HG03469 (cell line): ENCODE data around the gene VPS25.
"Not testable (repeated sequence)": the region's sequence is repeated elsewhere in the genome, so short reads cannot be mapped to it uniquely, and the experiment has no call there.

Experiments used
- ATAC-seq: cut with Tn5 transposase; IDR thresholded peaks from one replicate; pipeline ENCODE4 v1.9.1; 2021; ENCODE audit warnings: mild to moderate bottlenecking, moderate library complexity, moderate number of reproducible peaks; ENCODE audit not compliant: unreplicated experiment

The VPS25 gene

DNA sequence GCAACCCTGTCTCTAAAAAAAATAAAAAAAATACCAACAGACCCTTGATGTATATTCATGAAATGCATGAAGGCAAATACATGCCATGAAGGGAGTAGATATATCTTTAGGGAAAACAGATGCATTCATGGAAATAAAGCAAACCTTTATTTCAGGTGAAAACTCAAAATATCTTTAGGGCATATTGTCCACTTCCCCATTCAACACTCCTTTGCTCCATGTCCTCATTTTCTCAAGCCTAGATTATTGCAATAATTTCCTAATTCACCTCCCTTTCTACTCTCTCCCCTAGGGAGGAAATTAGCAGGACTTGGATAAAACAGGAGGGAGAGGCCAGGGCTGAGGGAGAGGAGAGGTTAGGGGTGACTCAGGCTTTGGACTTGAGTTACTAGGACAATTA is 5.7 kb upstream of the VPS25 start:
- no peak for ATAC-seq

GRCh38 chr17:42768006-42768405 is 5.2 kb upstream of the VPS25 start:
- ATAC-seq = not testable (repeated sequence)

GRCh38 chr17:42769964-42770363 is 3.3 kb upstream of the VPS25 start:
- not testable (repeated sequence) for ATAC-seq

GRCh38 chr17:42772945-42773289 is 332 bp upstream of the VPS25 start:
- no peak for ATAC-seq

DNA sequence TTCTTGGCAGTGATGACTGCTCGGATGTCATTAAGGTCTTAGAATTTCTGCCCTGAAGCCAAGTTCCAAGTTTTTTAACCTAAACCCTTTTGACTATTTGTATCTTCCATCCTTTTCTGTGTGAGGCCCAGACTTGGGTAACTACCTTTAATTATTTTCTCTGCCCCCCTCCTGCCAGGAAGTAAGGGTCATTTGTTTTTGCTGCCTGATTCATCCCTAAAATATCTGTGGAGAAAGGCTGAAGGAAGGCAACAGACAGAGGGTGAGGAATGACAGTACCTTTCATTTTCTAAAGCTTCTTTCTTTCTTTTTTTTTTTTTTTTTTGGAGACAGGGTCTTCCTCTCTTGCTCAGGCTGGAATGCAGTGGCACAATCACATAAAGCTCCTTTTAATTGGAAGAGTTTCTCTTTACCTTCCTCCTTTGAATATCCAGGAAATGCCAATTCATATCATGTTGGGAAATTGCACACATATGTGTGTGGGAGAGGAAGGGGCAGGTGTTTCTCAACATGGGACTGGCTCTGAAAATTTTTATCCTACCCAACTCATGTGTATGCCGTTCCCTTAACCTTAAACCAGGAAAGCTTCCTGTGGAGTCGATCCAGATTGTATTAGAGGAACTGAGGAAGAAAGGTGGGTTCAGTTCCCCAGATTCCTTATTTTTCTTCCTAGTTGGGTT is 957 bp downstream of the VPS25 start:
- ATAC-seq = no peak

DNA sequence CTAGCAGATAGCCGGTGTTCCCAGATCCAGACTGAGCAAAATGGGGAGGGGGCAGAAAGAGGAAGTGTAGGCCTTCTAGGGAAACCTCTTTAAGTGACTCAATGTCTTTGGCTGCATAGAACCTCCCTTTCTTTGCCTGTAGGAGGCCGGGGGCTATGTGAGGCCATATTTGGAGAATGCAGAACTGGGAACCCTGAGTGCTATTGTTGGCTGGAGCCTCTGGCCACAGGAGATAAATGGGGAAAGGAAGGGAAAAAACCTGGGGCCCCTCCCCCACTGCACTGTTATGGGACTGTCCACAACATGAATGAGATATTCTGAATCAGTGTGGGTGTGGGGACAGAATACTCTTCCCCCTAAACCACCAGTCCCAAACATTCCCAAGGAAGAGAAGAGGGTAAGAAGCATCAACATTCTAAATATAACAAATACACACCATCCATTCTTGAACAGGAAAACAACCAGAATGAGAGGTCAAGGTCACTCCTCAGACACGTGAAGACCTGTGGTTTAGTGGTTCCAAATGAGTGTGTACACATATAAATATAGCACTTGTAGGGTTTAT is 2.4 kb downstream of the VPS25 start:
- ATAC-seq = no peak

GRCh38 chr17:42778570-42778969 is 5.3 kb downstream of the VPS25 start:
- ATAC-seq = no peak

GRCh38 chr17:42779304-42779935 is 6.2 kb downstream of the VPS25 start:
- no peak for ATAC-seq

DNA sequence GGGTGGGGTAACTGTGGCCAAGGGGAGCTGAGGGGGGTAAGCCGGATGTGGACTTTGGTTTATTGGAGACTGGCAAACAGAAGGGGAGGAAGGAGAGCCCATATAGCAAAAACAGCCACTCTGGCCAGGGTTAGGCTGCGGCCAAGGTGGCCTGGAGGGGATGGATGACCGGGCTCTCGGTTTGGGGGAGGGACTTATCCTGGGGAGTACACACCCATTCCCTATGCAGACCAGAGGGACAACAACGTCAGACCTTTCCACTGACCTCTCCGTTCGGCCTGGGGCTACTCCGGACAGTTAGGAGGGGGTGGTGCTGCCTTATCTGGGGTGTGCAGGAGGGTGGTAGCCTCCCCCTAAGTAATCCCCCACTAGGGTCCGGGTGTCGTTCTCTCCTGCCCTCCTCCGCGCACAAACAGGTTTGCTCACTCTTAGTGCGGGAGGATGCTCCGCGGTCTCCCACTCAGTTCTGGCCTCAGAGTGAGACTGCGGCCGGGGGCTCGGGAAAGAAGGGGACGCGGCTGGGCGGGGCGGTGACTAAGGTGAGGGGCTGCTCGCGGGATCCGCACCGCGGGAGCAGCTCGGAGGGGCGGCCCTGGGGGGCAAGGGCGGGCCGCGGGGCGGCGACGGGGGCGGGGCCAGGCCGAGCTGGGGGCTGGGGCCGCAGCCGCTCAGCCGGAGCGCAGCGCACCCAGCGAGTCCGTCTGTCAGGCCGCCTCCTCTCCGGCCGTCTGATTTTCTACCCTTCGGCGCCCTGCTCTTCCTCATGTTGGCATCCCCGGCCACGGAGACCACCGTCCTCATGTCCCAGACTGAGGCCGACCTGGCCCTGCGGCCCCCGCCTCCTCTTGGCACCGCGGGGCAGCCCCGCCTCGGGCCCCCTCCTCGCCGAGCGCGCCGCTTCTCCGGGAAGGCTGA is 6.9 kb downstream of the VPS25 start, which contains the start of gene WNK4:
TSS of gene WNK4 (plus strand) at position 675 of the 915 bp plus-strand sequence. CDS start at position 764, 89 bp downstream.
- ATAC-seq = no peak

- ATAC-seq = no peak
Measured at GRCh38 chr17:42780851-42781638, 7.8 kb downstream of the VPS25 start.

GRCh38 chr17:42781639-42782165 is 8.5 kb downstream of the VPS25 start:
- ATAC-seq = no peak

DNA sequence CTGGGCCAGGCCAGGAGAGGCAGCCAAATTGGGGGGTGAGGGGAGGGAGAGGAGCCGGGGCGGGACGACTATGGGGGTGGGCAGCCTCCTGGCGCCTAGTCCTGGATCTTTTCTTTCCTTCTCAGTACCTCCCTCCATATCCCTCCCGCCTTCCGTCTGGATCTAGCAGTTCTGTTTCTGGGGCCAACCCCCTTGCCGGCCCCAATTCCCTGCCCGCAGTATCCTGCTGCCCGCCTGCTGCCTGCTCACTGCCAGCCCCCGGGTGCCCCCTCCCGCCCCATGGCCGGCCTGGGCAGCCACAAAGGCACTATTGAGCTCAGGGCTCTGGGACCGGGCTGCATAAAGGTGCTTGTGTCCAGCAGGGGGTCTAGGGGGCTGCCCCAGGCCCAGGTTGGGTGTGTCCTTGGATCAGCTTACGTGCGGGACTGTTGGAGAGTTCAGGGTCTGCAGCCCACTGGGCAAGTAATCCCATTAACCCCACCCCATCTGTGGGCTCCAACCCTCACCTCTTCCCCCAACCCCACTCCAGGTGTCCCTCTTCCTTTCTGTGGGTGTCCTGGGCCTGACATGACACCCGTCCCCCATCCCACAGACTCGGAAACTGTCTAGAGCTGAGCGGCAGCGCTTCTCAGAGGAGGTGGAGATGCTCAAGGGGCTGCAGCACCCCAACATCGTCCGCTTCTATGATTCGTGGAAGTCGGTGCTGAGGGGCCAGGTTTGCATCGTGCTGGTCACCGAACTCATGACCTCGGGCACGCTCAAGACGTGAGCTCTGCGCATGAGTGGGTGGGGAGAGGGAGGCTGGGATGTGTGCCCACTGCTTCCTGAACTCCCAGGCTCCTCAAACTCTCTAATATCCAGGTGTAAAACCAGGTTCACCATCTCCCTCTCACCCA is 9.2 kb downstream of the VPS25 start:
- no peak for ATAC-seq

DNA sequence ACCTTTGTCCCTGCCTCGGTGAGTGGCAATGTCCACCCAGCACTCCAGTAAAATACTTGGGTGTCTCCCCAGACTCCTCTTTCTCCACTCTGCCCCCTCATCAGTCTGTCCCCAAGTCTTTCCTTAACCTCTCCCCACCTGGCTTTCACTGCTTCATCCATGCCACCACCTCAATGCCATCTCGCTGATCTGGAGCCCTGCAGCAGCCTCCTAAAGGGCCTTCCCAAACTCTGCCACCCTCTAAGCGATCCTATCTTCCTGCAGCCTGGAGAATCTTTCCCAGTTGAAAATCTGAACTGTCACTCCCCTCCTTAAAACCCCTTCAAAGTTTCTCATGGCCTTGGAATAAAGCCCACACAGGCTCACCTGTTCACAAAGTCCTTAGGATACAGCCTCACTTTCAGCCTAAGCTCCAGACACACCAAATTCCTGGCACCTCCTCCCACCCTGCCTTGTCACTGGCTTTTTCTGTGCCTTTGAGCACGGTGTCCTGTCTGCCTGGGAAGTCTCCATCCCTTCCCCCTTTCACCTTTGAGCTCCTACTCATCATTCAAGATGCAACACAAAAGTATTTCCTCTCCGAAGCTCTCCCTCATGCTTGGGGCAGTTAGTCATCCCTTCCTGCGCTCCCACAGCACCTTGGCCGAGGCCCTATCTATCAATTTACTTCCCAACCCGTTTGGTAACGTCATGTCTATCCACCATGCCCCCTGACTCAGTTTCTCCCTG is 10.0 kb downstream of the VPS25 start:
- ATAC-seq = no peak

DNA sequence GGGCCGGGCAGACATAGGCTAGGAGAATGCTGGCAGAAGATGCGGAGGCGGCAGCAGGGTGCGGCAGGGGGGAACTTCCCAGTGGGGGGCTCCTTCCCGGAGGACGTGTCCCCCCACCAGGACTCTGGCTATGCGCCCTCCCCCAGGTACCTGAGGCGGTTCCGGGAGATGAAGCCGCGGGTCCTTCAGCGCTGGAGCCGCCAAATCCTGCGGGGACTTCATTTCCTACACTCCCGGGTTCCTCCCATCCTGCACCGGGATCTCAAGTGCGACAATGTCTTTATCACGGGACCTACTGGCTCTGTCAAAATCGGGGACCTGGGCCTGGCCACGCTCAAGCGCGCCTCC is 10.5 kb downstream of the VPS25 start:
- ATAC-seq = no peak

GRCh38 chr17:42784409-42784808 is 11.2 kb downstream of the VPS25 start:
- no peak for ATAC-seq

- ATAC-seq = no peak
Measured at GRCh38 chr17:42784811-42785592, 11.8 kb downstream of the VPS25 start.

GRCh38 chr17:42787266-42787665 is 14.0 kb downstream of the VPS25 start:
- no peak for ATAC-seq

- ATAC-seq = no peak
Measured at GRCh38 chr17:42791948-42792347, 18.7 kb downstream of the VPS25 start.
